ENCODE measurements around the gene CCDC83. TPM values are rescaled to one million over a fixed set of nuclear protein-coding genes. Genes with fewer than 3 reads are reported as not detected.
"Not testable (repeated sequence)": the region's sequence is repeated elsewhere in the genome, so short reads cannot be mapped to it uniquely, and the experiment has no call there.

CCDC83 gene
- total RNA-seq, 1 donor, result not detected

GRCh38 chr11:85913513-85913912, 58.3 kb downstream of the CCDC83 start:
- no peak for DNase-seq (ENCODE audit: low read depth)
- no peak overlapping the region for H3K4me3 ChIP-seq (ENCODE audit: low read depth, low read length)
- no peak for TF ChIP-seq CTCF (IDR thresholded peaks at IDR 0.05; ENCODE audit: insufficient read depth, low read depth, low read length)

- TF ChIP-seq CTCF (IDR thresholded peaks at IDR 0.05; ENCODE audit: insufficient read depth, low read depth, low read length), result no peak
- H3K4me3 ChIP-seq (ENCODE audit: low read depth, low read length), result no peak overlapping the region
- DNase-seq (ENCODE audit: low read depth), result no peak
Measured at GRCh38 chr11:85914425-85914824, 59.2 kb downstream of the CCDC83 start.

GRCh38 chr11:85918910-85919794, 64.0 kb downstream of the CCDC83 start:
- DNase-seq (ENCODE audit: low read depth), result no peak
- no peak overlapping the region for H3K4me3 ChIP-seq (ENCODE audit: low read depth, low read length)
- TF ChIP-seq CTCF (IDR thresholded peaks at IDR 0.05; ENCODE audit: insufficient read depth, low read depth, low read length), result no peak

GRCh38 chr11:85922367-85922766, 67.2 kb downstream of the CCDC83 start:
- no peak overlapping the region for H3K4me3 ChIP-seq (ENCODE audit: low read depth, low read length)
- TF ChIP-seq CTCF (IDR thresholded peaks at IDR 0.05; ENCODE audit: insufficient read depth, low read depth, low read length), result no peak
- DNase-seq (ENCODE audit: low read depth), result no peak

DNA sequence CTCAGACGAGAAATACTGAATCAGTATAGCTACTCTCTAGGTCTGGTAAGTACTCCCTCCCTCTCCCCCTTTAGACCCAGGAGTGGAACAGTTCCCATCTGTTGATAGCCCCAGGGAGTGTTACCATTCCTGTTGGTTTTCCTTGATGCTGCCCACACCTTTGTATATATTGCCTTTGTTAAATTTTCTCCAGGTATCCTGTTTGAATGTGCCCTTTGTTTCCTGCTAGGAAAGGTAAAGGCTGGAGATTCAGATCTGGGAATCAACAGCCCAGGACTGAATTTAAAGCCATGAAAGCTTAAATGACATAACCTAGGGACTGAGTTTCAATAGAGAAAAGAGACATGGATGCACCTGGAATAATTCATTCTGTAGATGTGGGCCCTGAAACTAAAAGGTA, 68.3 kb downstream of the CCDC83 start:
- no peak for TF ChIP-seq CTCF (IDR thresholded peaks at IDR 0.05; ENCODE audit: insufficient read depth, low read depth, low read length)
- H3K4me3 ChIP-seq (ENCODE audit: low read depth, low read length), result no peak overlapping the region
- no peak for DNase-seq (ENCODE audit: low read depth)

DNA sequence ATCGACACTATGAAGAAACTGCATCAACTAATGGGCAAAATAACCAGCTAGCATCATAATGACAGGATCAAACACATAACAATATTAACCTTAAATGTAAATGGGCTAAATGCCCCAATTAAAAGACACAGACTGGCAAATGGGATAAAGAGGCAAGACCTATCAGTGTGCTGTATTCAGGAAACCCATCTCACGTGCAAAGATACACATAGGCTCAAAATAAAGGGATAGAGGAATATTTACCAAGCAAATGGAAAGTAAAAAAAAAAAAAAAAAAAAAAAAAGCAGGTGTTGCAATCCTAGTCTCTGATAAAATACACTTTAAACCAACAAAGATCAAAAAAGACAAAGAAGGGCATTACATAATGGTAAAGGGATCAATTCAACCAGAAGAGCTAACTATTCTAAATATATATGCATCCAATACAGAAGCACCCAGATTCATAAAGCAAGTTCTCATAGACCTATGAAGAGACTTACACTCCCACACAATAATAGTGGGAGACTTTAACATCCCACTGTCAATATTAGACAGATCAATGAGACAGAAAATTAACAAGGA, 71.6 kb downstream of the CCDC83 start:
- H3K4me3 ChIP-seq (ENCODE audit: low read depth, low read length); DNase-seq (ENCODE audit: low read depth): not testable (repeated sequence)

- no peak for DNase-seq (ENCODE audit: low read depth)
- TF ChIP-seq CTCF (IDR thresholded peaks at IDR 0.05; ENCODE audit: insufficient read depth, low read depth, low read length), result no peak
- no peak overlapping the region for H3K4me3 ChIP-seq (ENCODE audit: low read depth, low read length)
Measured at GRCh38 chr11:85930879-85931366, 75.7 kb downstream of the CCDC83 start.
